HG03521 (cell line): ENCODE results near the gene SREBF1.

ENCODE experiments used
- ATAC-seq: cut with Tn5 transposase; IDR thresholded peaks from one replicate; pipeline ENCODE4 v1.9.1; 2021; ENCODE audit warnings: mild to moderate bottlenecking, moderate library complexity; ENCODE audit not compliant: unreplicated experiment

The SREBF1 gene

DNA sequence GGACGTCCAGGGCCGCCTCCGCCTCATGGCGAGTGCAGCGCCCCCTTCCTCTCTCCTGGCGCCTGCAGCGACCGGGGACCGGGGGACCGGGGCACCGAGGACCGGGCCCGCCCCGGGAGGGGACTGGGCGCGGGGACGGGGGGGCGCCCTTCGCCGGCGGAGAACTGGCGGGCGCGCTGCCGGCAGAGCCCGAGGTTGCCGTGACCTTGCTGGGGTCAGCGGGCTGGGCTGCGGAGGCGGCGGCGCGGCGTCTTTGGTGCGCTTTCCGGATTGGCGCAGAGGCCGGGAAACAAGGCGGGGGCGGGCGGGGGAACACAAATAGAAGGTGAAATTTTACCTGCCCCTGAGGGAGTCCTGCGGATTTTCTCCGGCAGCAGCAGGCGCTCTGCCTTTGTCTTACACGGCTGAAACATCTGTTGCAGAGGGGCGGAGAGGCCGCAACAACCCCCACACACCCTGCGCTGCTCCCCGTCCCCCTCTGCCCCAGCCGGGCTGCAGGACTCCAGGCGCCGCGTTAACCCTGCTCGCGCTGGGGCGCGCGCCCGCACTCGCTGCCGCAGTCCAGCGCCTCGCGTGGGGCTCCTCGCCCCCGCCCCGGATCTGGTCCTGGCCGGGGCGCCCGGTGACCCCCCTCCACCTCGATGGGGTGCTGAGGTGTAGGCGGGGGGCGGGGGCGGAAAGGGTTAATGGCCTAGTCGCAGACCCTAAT, 53.5 kb downstream of the SREBF1 start:
- no peak for ATAC-seq

DNA sequence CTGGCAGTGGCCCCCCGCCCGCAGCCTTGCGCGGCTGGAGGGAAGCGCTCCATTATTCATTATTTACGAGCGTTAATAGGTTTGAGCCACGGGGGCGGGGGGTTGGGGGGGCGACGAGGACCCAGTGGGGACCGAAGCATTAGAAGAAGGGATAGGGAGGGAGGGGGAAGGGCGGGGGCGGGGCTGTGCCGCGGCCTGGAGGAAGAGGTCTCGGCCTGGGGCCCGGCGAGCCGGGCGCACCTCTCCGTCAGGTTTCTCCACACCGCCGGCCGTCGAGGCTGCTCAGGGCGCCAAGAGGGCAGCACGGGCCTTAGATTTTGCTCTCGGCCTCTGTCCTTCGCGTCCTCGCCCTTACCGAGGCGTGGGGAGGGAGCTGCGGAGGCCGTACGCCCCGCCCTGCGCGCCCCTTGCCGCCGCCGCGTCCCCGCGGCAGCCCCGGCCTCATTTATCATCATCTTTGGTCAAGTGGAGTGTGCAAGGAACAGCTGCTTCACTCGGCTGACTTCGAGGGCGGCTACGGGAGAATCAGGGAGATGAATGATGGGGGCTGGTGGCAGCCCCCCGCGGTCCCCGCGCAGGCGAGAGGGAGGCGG, 54.2 kb downstream of the SREBF1 start:
- no peak for ATAC-seq

DNA sequence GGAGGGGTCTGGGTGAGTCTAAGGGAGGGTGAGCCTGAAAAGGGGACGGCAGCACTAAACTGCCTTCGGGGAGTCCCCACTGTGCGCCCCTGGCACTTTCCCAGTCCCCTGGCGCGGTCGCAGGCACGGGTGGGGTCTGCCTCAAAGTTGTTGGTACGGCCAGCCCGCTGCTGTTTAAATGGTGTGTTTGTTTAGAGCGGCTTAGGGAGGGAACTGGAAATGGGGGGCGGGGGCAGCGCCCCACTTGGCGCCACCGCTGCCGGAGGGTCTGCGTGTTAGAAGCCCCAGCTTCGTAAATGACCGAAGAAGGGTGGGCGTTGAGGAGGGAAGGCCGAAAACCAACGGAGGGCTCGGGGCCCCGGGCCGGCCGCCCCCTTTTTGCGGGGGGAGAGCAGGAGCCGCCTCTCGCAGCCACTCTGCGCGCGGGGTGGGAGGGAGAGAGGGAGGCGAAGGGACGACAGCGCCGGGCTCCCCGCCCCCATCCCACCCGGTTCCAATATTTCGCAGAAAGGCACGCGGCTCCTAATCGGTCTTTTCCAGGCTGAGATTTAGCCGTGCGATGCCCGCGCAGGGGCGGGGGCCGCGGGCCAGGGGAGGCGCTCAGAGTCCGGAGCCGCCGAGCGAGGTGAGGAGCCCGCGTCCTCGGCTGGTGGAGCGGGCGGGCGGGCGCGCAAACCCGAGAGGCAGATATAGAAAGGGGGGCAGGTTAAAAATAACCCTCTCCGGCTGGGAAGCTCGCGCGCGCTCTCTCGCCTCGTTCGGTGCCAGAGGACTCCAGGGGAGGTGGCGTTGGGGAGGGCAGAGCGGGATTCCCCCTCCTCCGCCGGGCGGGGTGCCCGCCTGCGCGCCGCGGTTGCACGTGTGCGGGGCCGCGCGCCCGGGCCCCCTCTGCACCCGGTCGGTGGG, 54.9 kb downstream of the SREBF1 start:
- ATAC-seq, result no peak

DNA sequence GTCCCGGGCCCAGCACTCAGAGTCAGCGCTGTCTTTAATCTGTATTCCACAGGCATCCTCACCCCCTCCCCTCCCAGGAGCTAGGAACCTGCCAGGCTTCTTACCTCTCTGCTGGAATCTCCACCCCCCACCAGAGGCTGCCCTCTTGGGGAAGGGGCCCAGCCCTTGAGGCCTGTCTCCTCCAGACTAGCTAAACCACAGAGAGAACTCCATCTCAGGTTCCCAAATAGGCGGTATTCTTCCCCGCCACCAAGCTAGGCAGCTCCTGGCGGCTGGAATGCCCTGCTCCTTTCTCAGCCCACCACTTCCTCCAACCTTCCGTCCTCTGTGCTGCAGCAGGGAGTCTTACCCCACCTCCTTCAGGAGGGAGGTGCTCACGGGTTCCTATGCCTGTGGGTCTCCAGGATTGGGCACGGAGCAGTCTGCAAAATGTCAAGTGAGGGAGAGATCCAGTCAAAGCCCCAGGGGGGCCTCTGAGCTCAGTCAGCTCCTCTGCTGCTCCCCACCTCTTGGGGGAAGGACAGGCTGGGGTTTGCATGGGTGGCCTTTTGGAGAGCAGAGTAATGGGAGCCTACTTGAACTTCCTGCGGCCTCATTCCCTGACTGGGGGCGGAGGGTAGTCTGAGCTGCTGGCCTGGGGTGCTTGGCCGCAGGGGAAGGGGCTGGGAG, 55.7 kb downstream of the SREBF1 start:
- ATAC-seq, result no peak

DNA sequence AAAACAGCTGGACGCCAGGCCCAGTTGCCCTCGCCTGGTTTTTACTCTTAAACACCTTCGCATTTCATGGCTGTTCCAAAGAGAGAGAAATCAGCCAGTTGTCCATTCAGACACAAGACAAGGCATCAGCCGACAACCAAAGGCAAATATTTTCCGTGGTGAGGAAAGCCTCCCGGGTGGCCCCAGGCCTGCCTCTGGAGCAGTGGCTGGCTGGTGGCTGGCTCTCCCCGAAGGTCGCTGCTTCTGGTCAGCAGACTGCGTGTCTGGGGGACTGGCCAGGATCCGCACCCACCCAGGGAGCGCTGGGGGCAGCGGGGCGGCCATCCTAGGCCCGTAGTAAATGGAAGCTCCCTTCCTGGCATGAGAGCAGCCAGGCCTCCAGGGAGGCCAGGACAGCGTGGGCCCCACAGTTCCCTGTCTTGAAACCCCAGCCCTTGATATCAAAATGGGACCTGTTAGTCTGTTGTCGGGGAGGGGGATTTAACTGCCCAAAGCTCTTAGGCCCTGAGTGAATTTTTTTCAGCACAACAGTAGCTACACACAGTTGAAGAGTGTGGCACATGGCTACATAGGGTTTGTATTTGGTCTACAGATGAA, 57.7 kb downstream of the SREBF1 start:
- no peak for ATAC-seq

DNA sequence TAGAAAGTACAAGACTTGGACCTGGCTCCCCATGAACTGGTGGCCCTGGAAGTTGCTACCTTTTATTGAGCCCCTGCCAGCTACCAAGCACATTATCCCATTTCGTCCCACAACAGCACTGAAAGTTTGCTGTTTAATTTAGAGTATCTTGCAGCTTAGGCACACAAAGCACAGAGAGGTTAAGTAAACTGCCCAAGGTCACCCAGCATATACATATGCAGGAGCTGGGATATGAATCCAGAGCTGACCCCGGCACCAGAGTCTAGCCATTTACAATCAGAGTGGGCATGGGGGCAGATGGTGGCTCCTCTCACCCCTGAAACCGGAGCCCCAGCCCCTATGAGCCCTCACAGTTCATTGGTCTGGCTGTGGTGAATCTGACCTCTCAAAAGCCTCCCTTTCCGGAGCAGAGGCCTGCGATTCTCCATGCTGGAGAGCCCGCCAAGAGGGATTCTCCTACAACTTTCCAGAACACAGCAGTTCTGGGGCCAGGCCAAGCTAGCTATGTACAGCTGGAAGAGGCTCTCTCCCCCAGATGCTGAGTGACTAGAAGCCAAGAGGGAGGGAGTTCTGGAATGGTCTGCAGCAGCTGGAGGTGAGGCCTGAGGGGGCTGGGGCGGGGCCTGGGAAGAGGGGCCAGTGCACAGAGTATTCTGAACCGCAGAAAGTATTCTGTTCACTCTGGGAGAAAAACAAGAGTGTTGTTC, 58.3 kb downstream of the SREBF1 start:
- ATAC-seq, result no peak

DNA sequence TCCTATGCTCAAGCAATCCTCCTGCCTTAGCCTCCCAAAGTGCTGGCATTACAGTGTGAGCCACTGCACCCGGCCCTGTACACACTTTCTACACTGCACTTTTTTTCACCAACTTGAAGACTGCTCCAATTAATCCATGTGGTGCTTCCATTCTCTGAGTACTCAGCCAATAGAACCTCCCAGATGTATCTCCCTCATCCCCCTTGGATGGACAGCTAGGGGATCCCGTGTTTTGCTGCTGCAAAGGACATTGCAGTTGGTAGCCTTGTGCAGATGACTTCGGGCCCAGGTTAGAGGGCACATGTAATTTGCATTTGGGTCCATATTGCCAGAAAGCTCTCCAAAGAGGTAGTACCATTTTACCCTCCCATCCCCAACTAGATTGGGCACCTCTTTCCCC, 59.9 kb downstream of the SREBF1 start:
- ATAC-seq, result no peak

DNA sequence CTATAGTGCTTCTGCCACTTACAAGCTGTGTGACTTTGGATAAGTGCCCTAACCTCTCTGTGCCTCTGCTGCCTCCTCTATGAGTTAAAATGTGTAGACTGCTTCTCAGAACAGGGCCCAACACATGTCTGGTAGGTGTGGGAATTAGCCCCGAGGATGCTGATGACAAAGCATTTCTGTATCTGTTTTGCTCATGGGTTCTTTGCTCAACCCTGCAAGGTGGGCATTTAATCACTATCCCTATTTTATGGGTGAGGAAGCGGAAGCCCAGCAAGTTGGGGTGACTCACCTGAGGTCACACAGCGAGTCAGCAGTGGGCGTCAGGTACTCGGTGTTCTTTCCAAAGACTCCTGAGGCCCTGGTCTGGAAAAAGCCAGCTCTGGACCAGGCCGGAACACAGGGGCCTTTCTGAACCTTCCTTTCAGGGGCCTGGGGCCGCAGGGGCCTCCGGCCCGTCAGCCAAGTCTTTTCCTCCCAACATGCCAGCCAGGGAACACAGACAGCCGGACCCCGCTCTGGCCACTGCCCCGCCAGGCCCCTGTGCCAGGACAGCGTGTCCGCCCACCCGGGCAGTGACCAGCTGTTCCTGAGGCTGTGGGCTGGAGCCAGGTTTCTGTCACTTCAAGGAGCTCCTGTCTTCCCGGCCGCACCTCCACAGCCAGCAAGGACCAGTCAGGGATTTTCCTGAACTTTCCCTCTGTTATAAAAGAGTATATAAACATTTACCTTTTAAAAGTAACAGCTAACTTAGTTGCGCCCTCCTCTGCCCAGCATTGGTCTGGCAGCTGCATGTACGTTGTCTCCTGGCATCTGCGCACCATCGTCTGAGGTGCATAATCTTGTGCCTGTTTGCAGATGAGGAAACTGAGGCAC, 62.5 kb downstream of the SREBF1 start:
- ATAC-seq, result no peak

DNA sequence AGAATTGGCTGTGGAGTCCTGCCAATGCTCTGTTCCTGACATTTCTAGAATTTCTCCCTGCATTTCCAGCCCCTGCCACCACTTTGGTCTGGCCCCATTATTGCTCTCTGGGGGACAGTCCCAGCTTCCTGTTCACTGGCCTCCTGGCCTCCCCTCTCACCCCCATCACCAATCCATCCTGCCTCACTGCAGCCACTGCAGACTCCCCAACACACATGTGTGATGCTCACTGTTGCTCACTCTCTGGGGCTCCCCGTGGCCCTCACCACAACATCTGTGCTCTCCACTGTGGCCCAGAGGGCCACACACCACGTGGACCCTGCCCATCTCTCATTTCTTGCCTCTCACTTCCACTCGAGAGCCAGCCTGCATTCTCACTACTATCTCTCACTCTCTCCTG, 64.6 kb downstream of the SREBF1 start:
- ATAC-seq, result no peak

DNA sequence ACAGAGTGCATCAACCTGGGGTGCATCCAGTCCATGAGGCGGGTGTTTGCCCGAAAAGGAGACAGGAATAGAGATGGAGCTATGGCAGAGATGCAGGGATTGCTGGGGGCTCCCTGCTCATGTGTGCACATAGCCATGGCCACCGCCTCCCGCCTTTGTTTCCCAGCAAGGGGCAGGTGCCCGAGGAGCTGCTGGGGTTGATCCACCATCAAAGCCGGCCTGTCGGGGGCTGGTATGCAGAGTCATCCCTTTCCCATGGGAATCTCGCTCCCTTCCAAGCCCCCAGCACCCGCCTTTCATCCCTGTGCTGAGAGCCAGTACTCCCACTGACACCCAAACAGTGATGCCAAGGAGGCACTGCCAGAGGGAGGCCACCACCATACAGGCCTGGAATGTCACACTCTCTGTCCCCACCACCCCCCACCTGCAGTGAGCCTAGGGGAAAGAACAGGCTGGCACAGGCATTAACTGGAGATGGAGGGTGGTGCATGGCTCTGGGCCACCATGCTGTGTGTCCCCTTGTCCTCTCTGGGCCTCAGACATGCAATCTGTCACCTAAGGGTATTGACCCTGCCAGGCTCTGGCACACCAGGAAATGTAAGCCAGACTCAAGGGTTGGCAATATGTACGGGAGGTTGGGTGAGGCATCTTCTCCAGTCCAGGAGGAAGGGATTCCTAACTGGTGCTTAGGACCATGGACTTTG, 65.1 kb downstream of the SREBF1 start:
- no peak for ATAC-seq

DNA sequence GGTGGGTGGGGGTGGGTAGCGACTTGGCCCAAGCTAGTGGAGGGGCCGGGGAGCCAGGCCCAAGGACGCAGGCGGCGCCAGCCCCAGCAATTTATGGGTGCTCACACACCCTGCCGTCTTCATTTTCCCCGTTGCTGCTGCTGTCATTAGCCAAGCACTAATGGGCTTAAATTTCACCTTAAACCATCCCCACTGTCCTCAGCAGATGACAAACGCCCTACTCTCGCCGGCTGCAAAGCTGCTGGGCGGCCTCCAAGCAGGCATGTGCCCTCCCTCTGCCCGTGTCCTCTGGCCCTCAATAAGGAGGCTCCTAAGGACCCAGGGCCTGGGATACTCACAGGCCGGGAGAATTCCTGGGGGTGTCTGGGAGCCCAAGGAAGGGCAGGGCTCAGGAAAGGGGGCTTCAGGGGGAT, 66.1 kb downstream of the SREBF1 start:
- no peak for ATAC-seq

DNA sequence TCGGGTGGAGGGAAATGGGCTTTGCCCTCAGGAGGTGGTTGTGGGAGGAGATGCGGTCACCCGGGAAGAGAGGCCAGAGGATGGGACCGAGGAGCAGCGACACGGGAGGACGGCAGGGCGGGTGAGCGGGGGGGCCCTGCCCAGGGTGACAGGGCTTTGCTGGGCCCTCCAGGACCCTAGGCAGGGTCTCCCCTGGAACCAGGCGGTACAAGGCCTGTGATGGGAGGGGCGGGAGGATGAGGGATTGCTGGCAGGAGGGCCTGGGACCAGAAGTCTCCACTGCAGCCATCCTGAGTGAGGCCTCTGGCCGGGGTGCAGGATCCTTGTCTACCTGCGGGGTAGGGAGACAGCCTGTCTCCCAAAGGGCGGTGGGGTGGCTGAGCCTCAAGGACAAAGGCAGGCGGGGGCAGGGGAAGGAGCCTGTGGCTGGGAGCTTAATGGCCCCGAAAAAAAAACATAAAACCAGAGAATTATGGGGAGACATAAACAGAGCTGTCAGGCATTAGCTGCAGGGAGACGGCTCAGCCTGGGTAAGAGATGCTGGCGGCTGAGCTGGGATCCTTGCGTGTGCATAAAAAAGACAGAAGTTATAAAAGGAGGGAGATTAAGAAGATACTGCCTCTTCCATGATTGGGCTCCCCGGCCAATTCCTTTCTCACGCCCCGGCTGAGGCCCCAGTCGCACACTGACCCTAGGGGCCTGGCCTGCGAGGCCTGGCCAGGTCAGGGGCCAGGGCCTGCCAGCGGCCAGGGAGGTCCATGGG, 66.7 kb downstream of the SREBF1 start:
- no peak for ATAC-seq

DNA sequence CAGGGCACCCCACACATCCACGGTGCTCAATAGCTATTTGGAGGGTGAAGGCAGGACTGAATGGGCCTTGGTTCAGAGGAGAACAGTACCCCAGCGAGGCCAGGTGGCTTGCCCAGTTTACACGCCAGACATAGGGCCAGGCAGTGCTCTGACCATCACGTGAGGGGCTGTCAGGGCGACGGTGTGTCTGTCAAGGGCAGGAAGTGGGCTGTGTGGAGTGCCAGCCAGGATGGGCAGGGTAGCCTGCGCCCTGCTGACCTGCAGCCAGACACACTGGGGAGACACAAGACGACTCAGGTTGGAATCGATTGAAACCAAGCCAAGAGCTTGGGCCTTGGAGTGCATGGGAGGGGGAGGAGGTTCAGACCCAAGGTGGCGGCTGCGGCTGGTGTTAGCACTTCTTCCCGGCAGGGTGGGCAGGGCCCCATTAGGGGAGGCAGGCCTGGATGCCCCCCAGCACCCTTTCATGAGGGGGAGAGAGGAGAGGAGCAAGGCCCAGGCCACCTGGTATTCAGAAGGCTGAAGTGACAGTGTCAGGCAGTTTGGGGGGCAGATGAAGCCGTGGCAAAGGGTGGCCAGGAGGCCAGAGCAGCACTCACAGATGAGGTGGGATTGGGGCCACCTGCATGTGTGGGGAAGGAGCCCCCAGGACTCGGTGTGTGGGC, 68.2 kb downstream of the SREBF1 start:
- ATAC-seq, result no peak

DNA sequence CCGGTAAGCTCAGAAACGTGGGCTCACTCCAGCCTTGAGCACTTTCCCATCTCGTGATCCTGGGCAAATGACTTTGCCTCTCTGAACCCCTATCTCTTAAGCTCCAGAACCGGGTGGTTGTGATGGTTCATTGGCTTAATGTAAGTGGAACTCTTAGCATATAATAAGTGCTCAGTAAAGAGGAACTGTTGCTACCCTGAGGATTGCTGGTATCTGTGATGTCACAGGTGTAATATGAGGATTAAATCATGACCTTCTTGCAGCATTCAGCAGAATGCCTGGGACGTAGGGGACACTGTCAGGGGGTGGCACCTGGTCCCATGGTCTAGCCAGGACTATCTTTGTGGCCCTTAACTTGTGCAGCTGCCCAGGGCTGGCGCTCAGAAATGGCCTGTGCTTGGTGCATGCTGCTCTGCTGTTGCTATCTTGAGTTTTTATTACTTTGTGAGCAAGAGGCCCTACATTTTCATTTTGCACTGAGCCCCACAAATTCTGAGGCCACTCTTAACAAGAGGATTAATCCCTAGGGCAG, 68.8 kb downstream of the SREBF1 start:
- no peak for ATAC-seq

DNA sequence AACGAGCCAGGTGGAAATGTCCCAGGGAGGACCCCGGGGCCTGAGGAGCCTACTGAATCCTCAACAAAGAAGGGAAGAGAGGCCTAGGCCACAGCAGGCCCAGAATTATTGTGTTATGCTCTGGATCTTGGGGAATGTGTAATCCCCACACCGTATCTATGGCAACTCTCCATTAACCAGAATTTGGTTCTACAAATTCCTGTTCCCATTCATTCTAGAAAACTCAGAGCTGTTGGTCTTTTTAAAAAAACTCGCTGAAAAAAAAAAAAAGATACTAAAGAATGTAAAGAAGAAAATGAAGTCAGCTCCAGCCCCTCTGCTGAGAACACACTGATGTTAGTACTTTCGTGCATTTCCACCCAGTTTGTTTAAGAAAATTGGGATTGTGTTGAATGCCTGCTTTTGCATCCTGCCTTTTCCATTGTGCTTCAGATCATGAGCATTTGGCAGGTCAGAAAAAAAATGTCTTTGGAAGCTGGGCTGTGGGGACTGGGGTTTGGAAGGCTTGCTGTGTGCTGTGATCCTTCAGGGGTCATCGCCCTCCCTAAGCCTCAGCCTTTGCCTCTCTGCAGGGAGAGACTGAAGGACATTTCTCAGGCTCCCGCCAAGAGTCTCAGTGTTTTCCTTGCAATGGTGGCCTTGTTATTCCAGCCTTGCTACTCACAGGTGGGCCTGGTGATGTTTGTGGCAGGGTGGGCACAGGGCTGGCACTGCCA, 69.5 kb downstream of the SREBF1 start:
- no peak for ATAC-seq

DNA sequence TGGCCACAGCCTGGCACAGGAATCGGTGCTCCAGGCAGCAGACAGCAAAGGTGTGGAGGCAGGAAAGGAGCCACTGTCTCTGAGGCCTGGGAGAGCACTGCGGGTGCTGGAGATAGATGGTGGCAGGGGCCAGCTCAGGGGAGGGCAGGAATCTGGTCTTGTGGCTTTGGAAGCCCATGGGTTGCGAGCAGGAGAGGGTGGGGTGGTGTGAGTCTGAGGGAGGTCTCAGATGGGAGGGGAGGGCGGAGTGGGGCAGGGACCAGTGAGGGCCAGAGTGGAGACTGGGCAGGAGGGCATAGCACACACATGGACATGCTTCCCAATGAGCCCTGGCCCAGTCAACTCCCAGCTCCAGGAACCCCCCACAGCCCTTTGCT, 70.1 kb downstream of the SREBF1 start:
- ATAC-seq, result no peak
